GM19193 (cell line): Measurements from ENCODE around the gene OXTR.

Experiments used
- POLR2A ChIP-seq: IDR thresholded peaks from 4 replicates; pipeline ENCODE4 v1.6.1; 2011; ENCODE audit not compliant: insufficient read depth, insufficient read length; ENCODE audit errors: extremely low read depth

Gene OXTR

DNA sequence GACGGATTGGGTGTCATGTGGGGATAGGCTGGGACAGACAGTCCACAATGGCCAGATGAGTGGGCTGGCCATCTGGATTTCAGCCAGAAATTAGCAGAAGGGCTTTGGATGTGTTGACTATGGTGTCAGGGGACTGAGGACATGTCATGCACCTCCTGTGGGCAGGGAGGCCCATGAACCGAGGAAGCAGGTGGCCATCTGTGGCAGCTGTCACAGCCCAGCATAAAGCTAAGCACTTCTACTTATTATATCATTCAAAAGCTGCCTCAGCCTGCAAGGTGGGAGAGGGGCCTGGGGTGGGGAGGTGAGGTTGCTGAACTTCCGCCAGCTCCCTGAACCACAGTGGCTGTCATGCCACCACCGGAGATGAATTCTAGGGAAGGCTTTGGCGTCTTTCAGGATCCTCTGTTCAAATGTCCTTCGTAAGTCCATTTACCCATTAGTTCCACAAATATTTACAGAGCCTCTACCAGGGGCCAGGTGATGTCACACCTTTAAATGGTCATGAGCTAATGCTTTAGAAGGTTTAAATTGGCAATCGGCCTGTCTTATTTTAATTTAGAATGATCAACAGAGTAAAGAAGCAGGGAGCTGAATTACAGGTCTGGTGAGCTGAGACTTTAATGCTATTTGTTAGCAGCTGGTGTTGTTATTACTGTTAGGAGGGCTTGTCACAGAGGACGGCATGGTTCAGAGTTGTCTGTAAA is 59.5 kb downstream of the OXTR start:
- TF ChIP-seq POLR2A, result no peak

DNA sequence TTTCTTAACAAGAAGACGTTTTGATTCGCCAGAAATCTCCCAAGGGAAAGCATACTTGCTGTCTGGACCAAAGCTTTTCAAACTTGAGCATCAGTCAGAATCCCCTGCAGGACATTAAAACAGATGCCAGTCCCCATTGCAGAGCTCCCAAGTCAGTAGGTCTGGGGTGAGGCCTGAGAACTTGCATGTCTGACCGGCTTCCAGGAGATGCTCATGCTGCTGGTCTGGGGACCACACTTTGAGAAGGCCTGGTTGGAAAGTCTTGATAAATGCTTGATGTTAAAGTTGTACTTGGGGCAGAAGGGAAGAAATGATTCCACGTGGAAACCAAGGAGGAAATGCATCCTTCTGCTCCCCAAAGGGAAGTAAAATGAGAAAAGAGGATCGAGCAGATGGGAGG is 60.1 kb downstream of the OXTR start:
- no peak for TF ChIP-seq POLR2A

DNA sequence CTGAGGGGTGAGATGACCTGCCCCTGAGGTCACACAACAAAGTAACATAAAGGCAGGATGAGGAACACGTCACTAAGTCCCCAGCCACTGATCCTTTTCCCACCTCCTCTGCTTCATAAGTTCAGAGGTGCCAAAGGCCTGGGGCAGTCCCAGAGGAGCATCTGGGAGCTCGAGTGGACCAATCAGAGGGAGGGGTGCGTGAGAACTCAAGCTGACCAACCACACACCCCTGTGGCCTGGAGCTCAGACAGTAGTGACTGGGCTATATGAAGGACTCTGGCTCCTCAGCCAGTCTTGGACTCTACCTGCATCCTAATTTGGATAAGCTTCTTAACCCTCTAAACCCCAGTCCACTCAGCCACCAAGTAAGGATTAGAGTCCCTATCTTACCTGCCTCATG is 63.8 kb downstream of the OXTR start:
- TF ChIP-seq POLR2A, result no peak

DNA sequence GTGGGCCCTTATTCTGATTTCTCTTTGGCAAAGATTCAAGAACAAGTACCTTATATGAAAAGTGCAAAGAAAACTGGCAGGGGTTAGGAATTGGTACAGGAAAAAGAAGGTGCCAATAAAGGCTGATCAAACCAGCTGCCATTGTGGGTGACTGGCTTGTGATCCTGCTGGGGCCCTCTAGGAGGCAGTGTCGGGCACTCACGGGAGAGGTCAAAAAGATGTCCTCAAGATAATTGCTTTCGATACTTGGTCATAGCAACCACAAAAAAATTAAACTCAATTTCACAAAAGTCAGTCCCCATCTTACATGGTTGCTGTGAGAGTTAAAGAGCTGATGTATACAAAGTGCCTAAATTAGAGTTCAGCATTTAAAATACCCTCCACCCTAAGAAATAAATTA is 66.9 kb downstream of the OXTR start:
- TF ChIP-seq POLR2A, result no peak
